ENCODE measurements around the gene VRK3.

DNA sequence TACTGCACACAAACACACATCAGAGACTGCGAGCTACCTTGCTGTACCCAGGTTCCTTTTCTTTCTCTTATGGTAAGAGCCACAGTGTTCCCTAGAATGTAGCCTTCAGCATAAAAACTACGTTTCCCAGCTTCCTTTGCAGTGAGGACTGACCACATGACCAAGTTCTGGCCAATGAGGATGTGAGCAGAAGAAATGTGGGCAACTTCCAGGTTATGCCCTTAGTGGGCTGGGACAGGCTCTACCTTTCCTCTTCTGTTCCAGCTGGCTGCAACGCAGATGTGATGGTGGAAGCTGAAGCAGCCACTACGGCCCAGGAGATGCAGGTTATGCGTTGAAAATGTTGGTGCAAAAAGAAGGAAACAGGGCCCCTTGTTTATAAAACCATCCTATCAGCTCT lies 27.5 kb downstream of the VRK3 start:
- TF ChIP-seq, protein P1, sequence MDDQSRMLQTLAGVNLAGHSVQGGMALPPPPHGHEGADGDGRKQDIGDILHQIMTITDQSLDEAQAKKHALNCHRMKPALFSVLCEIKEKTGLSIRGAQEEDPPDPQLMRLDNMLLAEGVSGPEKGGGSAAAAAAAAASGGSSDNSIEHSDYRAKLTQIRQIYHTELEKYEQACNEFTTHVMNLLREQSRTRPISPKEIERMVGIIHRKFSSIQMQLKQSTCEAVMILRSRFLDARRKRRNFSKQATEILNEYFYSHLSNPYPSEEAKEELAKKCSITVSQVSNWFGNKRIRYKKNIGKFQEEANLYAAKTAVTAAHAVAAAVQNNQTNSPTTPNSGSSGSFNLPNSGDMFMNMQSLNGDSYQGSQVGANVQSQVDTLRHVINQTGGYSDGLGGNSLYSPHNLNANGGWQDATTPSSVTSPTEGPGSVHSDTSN (IDR thresholded peaks at IDR 0.05) = no peak
- TF ChIP-seq CTCF (IDR thresholded peaks at IDR 0.05) = no peak

All from SK-N-SH (cell line).